K562 (cell line): ENCODE results near the gene SLC12A6. TPM values are rescaled to one million over a fixed set of nuclear protein-coding genes. Genes with fewer than 3 reads are reported as not detected.

Experiments used
- ESRRA ChIP-seq: fragments of 450-650 bp; IDR thresholded peaks from 2 replicates; pipeline ENCODE4 v1.6.1; 2014; ENCODE audit warnings: low read depth, mild to moderate bottlenecking, moderate library complexity, borderline replicate concordance
- ETV6 ChIP-seq, 3 experiments: fragments of 150-350 bp in 1 of 3; sonication (generic) in 1 of 3; formaldehyde crosslinking in 1 of 3; IDR thresholded peaks; 2 replicates each; pipeline versions ENCODE4 v1.6.1 to v1.8.0; 2014 to 2022; ENCODE audit warnings: borderline replicate concordance in 2 of 3, low read depth in 2 of 3, antibody characterized with exemption in 1 of 3, low read length in 1 of 3, mild to moderate bottlenecking in 1 of 3, missing genetic modification reagents in 1 of 3
- FOXM1 ChIP-seq, 2 experiments: fragments of 450-650 bp in 1 of 2; sonication (generic) in 1 of 2; formaldehyde crosslinking in 1 of 2; IDR thresholded peaks; 2 replicates each; pipeline versions ENCODE4 v1.6.1 to v1.9.0; 2017 to 2022; ENCODE audit warnings: low read depth in 2 of 2, mild to moderate bottlenecking in 2 of 2, missing genetic modification reagents in 1 of 2, moderate library complexity in 1 of 2
- MAFK ChIP-seq: IDR thresholded peaks from 2 replicates; pipeline ENCODE4 v1.6.1; 2011; ENCODE audit warnings: low read length, improper control_type of control experiment
- SIN3B ChIP-seq: fragments of 450-650 bp; IDR thresholded peaks from 2 replicates; pipeline ENCODE4 v1.6.1; 2017; ENCODE audit warnings: low read depth, mild to moderate bottlenecking, moderate library complexity
- ZFX ChIP-seq: sonication (generic); formaldehyde crosslinking; IDR thresholded peaks from 2 replicates; pipeline ENCODE4 v1.8.0; 2022; ENCODE audit warnings: mild to moderate bottlenecking, missing genetic modification reagents, moderate library complexity
- ZNF23 ChIP-seq: fragments of 250-450 bp; sonication (Bioruptor Pico); IDR thresholded peaks from 2 replicates; pipeline ENCODE4 v1.4.0; 2020; ENCODE audit warnings: mild to moderate bottlenecking
- ZNF668 ChIP-seq: fragments of 250-450 bp; sonication (Bioruptor Pico); IDR thresholded peaks from 2 replicates; pipeline ENCODE4 v1.8.0; 2022; ENCODE audit warnings: mild to moderate bottlenecking, inconsistent platforms
- ZNF780A ChIP-seq: fragments of 250-450 bp; sonication (Bioruptor Pico); IDR thresholded peaks from 2 replicates; pipeline ENCODE4 v1.5.0; 2021; ENCODE audit warnings: mild to moderate bottlenecking
- polyA plus RNA-seq, 8 experiments: library from polyadenylated mRNA; depleted of rRNA in 4 of 8; stranded (reverse) in 5 of 8; unstranded in 3 of 8; fragments of >200 nt; fragmentation: Nextera tagmentation in 2 of 8; fragmentation: Illumina TruSeq in 1 of 8; extraction: Ambion mirVana in 2 of 8; extraction: Trizol in 1 of 8; gene quantifications; 2 replicates each; pipeline versions ENCODE4 v1.2.1 to v1.2.3, GENCODE V29; 2011 to 2014; ENCODE audit warnings: inconsistent platforms in 1 of 8, missing spikeins in 1 of 8
- total RNA-seq, 7 experiments: library from RNA; depleted of rRNA in 6 of 7; stranded (reverse); fragments of >200 nt in 6 of 7; fragmentation: Illumina TruSeq in 2 of 7; extraction: Trizol in 2 of 7; gene quantifications; 2 replicates each; pipeline versions ENCODE4 v1.2.1 to v1.2.3, GENCODE V29; 2011 to 2021; ENCODE audit warnings: low replicate concordance in 1 of 7
- TF ChIP-seq, protein P1 (sequence below): fragments of 450-650 bp; IDR thresholded peaks from 2 replicates; pipeline ENCODE4 v1.6.1; 2016; ENCODE audit warnings: mild to moderate bottlenecking, moderate library complexity
- TF ChIP-seq, protein P2 (sequence below): sonication (generic); IDR thresholded peaks from 2 replicates; pipeline ENCODE4 v1.6.1; 2016

The SLC12A6 gene
- total and polyA plus RNA-seq, 9 of the 15 experiments (the other 6 are each of a cell fraction or from before 2014, with no cell fraction given): 1.4 to 16.4 (median 6.7) TPM

GRCh38 chr15:34337557-34338306 lies at the start of gene SLC12A6 (continued):
- TF ChIP-seq SIN3B (peak; percentile 72), ZNF668 (0 out of 2 replicates have a peak, but pooled peaks have one; percentile 40), ZNF23 (no peak), MAFK (no peak), FOXM1 (IDR thresholded peaks at IDR 0.05; ENCODE audit: low read depth) (no peak), FOXM1 (CRISPR knock-in tag; IDR thresholded peaks at IDR 0.05; ENCODE audit: low read depth) (0 out of 2 replicates have a peak, but pooled peaks have one; percentile 23), ESRRA (peak; percentile 47; the same call in 1 of the 2 replicates), ETV6 (IDR thresholded peaks at IDR 0.05; ENCODE audit: borderline replicate concordance in 1 of 2, low read depth in 2 of 2, low read length in 1 of 2) (no peak), ETV6 (CRISPR knock-in tag; IDR thresholded peaks at IDR 0.05; ENCODE audit: borderline replicate concordance) (no peak), ZNF780A (CRISPR knock-in tag) (no peak), ZFX (CRISPR knock-in tag) (peak; percentile 71)
- TF ChIP-seq, protein P1, sequence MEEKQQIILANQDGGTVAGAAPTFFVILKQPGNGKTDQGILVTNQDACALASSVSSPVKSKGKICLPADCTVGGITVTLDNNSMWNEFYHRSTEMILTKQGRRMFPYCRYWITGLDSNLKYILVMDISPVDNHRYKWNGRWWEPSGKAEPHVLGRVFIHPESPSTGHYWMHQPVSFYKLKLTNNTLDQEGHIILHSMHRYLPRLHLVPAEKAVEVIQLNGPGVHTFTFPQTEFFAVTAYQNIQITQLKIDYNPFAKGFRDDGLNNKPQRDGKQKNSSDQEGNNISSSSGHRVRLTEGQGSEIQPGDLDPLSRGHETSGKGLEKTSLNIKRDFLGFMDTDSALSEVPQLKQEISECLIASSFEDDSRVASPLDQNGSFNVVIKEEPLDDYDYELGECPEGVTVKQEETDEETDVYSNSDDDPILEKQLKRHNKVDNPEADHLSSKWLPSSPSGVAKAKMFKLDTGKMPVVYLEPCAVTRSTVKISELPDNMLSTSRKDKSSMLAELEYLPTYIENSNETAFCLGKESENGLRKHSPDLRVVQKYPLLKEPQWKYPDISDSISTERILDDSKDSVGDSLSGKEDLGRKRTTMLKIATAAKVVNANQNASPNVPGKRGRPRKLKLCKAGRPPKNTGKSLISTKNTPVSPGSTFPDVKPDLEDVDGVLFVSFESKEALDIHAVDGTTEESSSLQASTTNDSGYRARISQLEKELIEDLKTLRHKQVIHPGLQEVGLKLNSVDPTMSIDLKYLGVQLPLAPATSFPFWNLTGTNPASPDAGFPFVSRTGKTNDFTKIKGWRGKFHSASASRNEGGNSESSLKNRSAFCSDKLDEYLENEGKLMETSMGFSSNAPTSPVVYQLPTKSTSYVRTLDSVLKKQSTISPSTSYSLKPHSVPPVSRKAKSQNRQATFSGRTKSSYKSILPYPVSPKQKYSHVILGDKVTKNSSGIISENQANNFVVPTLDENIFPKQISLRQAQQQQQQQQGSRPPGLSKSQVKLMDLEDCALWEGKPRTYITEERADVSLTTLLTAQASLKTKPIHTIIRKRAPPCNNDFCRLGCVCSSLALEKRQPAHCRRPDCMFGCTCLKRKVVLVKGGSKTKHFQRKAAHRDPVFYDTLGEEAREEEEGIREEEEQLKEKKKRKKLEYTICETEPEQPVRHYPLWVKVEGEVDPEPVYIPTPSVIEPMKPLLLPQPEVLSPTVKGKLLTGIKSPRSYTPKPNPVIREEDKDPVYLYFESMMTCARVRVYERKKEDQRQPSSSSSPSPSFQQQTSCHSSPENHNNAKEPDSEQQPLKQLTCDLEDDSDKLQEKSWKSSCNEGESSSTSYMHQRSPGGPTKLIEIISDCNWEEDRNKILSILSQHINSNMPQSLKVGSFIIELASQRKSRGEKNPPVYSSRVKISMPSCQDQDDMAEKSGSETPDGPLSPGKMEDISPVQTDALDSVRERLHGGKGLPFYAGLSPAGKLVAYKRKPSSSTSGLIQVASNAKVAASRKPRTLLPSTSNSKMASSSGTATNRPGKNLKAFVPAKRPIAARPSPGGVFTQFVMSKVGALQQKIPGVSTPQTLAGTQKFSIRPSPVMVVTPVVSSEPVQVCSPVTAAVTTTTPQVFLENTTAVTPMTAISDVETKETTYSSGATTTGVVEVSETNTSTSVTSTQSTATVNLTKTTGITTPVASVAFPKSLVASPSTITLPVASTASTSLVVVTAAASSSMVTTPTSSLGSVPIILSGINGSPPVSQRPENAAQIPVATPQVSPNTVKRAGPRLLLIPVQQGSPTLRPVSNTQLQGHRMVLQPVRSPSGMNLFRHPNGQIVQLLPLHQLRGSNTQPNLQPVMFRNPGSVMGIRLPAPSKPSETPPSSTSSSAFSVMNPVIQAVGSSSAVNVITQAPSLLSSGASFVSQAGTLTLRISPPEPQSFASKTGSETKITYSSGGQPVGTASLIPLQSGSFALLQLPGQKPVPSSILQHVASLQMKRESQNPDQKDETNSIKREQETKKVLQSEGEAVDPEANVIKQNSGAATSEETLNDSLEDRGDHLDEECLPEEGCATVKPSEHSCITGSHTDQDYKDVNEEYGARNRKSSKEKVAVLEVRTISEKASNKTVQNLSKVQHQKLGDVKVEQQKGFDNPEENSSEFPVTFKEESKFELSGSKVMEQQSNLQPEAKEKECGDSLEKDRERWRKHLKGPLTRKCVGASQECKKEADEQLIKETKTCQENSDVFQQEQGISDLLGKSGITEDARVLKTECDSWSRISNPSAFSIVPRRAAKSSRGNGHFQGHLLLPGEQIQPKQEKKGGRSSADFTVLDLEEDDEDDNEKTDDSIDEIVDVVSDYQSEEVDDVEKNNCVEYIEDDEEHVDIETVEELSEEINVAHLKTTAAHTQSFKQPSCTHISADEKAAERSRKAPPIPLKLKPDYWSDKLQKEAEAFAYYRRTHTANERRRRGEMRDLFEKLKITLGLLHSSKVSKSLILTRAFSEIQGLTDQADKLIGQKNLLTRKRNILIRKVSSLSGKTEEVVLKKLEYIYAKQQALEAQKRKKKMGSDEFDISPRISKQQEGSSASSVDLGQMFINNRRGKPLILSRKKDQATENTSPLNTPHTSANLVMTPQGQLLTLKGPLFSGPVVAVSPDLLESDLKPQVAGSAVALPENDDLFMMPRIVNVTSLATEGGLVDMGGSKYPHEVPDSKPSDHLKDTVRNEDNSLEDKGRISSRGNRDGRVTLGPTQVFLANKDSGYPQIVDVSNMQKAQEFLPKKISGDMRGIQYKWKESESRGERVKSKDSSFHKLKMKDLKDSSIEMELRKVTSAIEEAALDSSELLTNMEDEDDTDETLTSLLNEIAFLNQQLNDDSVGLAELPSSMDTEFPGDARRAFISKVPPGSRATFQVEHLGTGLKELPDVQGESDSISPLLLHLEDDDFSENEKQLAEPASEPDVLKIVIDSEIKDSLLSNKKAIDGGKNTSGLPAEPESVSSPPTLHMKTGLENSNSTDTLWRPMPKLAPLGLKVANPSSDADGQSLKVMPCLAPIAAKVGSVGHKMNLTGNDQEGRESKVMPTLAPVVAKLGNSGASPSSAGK: no peak
- TF ChIP-seq, protein P2, sequence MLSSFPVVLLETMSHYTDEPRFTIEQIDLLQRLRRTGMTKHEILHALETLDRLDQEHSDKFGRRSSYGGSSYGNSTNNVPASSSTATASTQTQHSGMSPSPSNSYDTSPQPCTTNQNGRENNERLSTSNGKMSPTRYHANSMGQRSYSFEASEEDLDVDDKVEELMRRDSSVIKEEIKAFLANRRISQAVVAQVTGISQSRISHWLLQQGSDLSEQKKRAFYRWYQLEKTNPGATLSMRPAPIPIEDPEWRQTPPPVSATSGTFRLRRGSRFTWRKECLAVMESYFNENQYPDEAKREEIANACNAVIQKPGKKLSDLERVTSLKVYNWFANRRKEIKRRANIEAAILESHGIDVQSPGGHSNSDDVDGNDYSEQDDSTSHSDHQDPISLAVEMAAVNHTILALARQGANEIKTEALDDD: peak; percentile 4; the same call in 1 of the 2 replicates
